ENCODE results near the gene ADAMTS14.

The ADAMTS14 gene

GRCh38 chr10:70729763-70730357 lies 57.6 kb downstream of the ADAMTS14 start:
- ChIA-PET CTCF (no interaction called here), POLR2A (no interaction called here)
- no peak for DNase-seq (ENCODE audit: extremely low spot score)
- TF ChIP-seq ELF4 (IDR thresholded peaks at IDR 0.05) (no peak), PKNOX1 (IDR thresholded peaks at IDR 0.05) (no peak)

GRCh38 chr10:70730955-70731354 lies 58.6 kb downstream of the ADAMTS14 start:
- ChIA-PET CTCF (no interaction called here), POLR2A (no interaction called here)
- DNase-seq (ENCODE audit: extremely low spot score), result no peak
- TF ChIP-seq HDGF (IDR thresholded peaks at IDR 0.05; ENCODE audit: borderline replicate concordance) (no peak), SP1 (IDR thresholded peaks at IDR 0.05) (no peak), PKNOX1 (IDR thresholded peaks at IDR 0.05) (no peak), NFRKB (IDR thresholded peaks at IDR 0.05) (no peak), BHLHE40 (IDR thresholded peaks at IDR 0.05; ENCODE audit: borderline replicate concordance) (no peak)

GRCh38 chr10:70732569-70732968 lies 60.3 kb downstream of the ADAMTS14 start:
- DNase-seq (ENCODE audit: extremely low spot score), result no peak
- POLR2A ChIA-PET, result no interaction called here
- no peak for TF ChIP-seq SP1 (IDR thresholded peaks at IDR 0.05)
- no peak for TF ChIP-seq SUZ12 (IDR thresholded peaks at IDR 0.05)
- TF ChIP-seq LEF1 (IDR thresholded peaks at IDR 0.05; ENCODE audit: borderline replicate concordance), result no peak
- CTCF ChIA-PET, result no interaction called here

- ChIA-PET POLR2A (no interaction called here), CTCF (no interaction called here)
- TF ChIP-seq L3MBTL2 (conservative IDR thresholded peaks at IDR 0.05) (no peak), NFRKB (IDR thresholded peaks at IDR 0.05) (no peak), CTBP1 (IDR thresholded peaks at IDR 0.05; ENCODE audit: borderline replicate concordance) (no peak), FOXA1 (IDR thresholded peaks at IDR 0.05) (no peak), HDGF (IDR thresholded peaks at IDR 0.05; ENCODE audit: borderline replicate concordance) (no peak)
- DNase-seq (ENCODE audit: extremely low spot score), result no peak
These were observed 60.7 kb downstream of the ADAMTS14 start for GRCh38 chr10:70733051-70733450.

- POLR2A ChIA-PET, result no interaction called here
- DNase-seq (ENCODE audit: extremely low spot score), result no peak
- TF ChIP-seq LEF1 (IDR thresholded peaks at IDR 0.05; ENCODE audit: borderline replicate concordance) (no peak), ELF4 (IDR thresholded peaks at IDR 0.05) (no peak), NFRKB (IDR thresholded peaks at IDR 0.05) (no peak), SUZ12 (IDR thresholded peaks at IDR 0.05) (no peak), L3MBTL2 (conservative IDR thresholded peaks at IDR 0.05) (no peak), FOXM1 (IDR thresholded peaks at IDR 0.05; ENCODE audit: borderline replicate concordance) (no peak), FOXK2 (IDR thresholded peaks at IDR 0.05) (no peak)
- CTCF ChIA-PET, result no interaction called here
These were observed 62.9 kb downstream of the ADAMTS14 start for GRCh38 chr10:70735161-70735560.

GRCh38 chr10:70736525-70736924 lies 64.2 kb downstream of the ADAMTS14 start:
- ChIA-PET POLR2A (no interaction called here), CTCF (no interaction called here)
- TF ChIP-seq FOXK2 (IDR thresholded peaks at IDR 0.05) (no peak), PKNOX1 (IDR thresholded peaks at IDR 0.05) (no peak), SP1 (IDR thresholded peaks at IDR 0.05) (no peak), BHLHE40 (IDR thresholded peaks at IDR 0.05; ENCODE audit: borderline replicate concordance) (no peak), SUZ12 (IDR thresholded peaks at IDR 0.05) (no peak), CTBP1 (IDR thresholded peaks at IDR 0.05; ENCODE audit: borderline replicate concordance) (no peak), FOXA1 (IDR thresholded peaks at IDR 0.05) (no peak), L3MBTL2 (conservative IDR thresholded peaks at IDR 0.05) (no peak), TARDBP (IDR thresholded peaks at IDR 0.05) (no peak)
- DNase-seq (ENCODE audit: extremely low spot score), result no peak

- ChIA-PET POLR2A (no interaction called here), CTCF (no interaction called here)
- no peak for DNase-seq (ENCODE audit: extremely low spot score)
- no peak for TF ChIP-seq ARNT (IDR thresholded peaks at IDR 0.05)
- no peak for TF ChIP-seq HDGF (IDR thresholded peaks at IDR 0.05; ENCODE audit: borderline replicate concordance)
- TF ChIP-seq LEF1 (IDR thresholded peaks at IDR 0.05; ENCODE audit: borderline replicate concordance), result no peak
- TF ChIP-seq FOXK2 (IDR thresholded peaks at IDR 0.05), result no peak
- TF ChIP-seq BHLHE40 (IDR thresholded peaks at IDR 0.05; ENCODE audit: borderline replicate concordance), result no peak
- no peak for TF ChIP-seq FOXA1 (IDR thresholded peaks at IDR 0.05)
- TF ChIP-seq PKNOX1 (IDR thresholded peaks at IDR 0.05), result no peak
- no peak for TF ChIP-seq ELF4 (IDR thresholded peaks at IDR 0.05)
- TF ChIP-seq SUZ12 (IDR thresholded peaks at IDR 0.05), result no peak
- TF ChIP-seq TARDBP (IDR thresholded peaks at IDR 0.05), result no peak
- no peak for TF ChIP-seq NFRKB (IDR thresholded peaks at IDR 0.05)
- TF ChIP-seq CTBP1 (IDR thresholded peaks at IDR 0.05; ENCODE audit: borderline replicate concordance), result no peak
These were observed 64.9 kb downstream of the ADAMTS14 start for GRCh38 chr10:70737250-70737649.

Measured in HEK293T (cell line).